ENCODE results near the gene SCUBE3.

DNA sequence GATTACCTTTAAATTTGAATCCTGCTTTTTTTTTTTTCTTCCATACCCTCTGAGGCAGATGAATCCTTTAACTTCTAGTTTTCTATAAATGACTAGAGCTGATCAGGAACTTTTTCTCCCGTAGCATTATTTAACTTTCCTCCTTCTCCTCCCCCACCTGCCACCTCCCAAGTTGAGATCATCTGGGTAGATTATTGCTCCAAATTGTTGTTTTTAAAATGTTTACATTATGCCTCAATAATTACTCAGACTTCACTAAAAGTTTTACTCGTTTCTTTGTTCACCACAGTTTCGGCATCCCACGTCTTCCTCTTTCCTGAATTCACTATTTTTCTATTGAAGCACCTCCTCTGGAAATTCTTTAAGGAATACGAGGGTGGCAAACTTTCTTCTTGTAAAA is 16.6 kb upstream of the SCUBE3 start:
- TF ChIP-seq, protein P1, sequence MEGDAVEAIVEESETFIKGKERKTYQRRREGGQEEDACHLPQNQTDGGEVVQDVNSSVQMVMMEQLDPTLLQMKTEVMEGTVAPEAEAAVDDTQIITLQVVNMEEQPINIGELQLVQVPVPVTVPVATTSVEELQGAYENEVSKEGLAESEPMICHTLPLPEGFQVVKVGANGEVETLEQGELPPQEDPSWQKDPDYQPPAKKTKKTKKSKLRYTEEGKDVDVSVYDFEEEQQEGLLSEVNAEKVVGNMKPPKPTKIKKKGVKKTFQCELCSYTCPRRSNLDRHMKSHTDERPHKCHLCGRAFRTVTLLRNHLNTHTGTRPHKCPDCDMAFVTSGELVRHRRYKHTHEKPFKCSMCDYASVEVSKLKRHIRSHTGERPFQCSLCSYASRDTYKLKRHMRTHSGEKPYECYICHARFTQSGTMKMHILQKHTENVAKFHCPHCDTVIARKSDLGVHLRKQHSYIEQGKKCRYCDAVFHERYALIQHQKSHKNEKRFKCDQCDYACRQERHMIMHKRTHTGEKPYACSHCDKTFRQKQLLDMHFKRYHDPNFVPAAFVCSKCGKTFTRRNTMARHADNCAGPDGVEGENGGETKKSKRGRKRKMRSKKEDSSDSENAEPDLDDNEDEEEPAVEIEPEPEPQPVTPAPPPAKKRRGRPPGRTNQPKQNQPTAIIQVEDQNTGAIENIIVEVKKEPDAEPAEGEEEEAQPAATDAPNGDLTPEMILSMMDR (IDR thresholded peaks at IDR 0.05), result no peak
- no peak for TF ChIP-seq EZH2 (IDR thresholded peaks at IDR 0.05; ENCODE audit: borderline replicate concordance, insufficient read depth, low read depth, low read length, poor library complexity, severe bottlenecking)

Measured in B cell (primary cell).